Measurements from ENCODE around the gene DNAAF2. TPM values are rescaled to one million over a fixed set of nuclear protein-coding genes. Genes with fewer than 3 reads are reported as not detected.
A peak's percentile ranks its signal among the peaks of the same experiment; 100 is the strongest.

Gene DNAAF2
- total RNA-seq, 1 experiment from 2014 or later: 9.9 TPM

- intact Hi-C loops (cut with micrococcal nuclease): no loop called here
- no TSS peak for BruUV-seq (replicated peaks)
- ChIA-PET POLR2A (interaction anchor here (0.6 to 6.5 kb wide), 2 partner anchors 15 to 41 kb away, joined by 3 to 179 read pairs; partner anchors contain the start of genes MGAT2 and RPL36AL), CTCF (no interaction called here)
- Mint-ChIP-seq H3K4me1 (ENCODE audit: insufficient read depth, unreplicated experiment) (peaks cover 19% of the 10 kb centered on the region), H3K36me3 (ENCODE audit: insufficient read depth, unreplicated experiment) (peaks cover 87% of the 10 kb centered on the region), H3K9me3 (ENCODE audit: unreplicated experiment) (no peaks in the 10 kb centered on the region), H3K4me3 (ENCODE audit: unreplicated experiment) (no peak overlapping the region), H3K27ac (ENCODE audit: low read depth, unreplicated experiment) (peak overlapping the region; percentile 42), H3K27me3 (ENCODE audit: insufficient read depth, unreplicated experiment) (no peaks in the 10 kb centered on the region)
- DNase-seq (ENCODE audit: unreplicated experiment): no peak
- no peak for TF ChIP-seq CTCF (IDR thresholded peaks at IDR 0.05; ENCODE audit: unreplicated experiment)
Observed at GRCh38 chr14:49582113-49582977, 52.7 kb downstream of the DNAAF2 start.

GRCh38 chr14:49581209-49582112, 53.6 kb downstream of the DNAAF2 start:
- no TSS peak for BruUV-seq (replicated peaks)
- ChIA-PET POLR2A (interaction anchor here (0.9 kb wide), 1 partner anchor 186 kb away, joined by 3 read pairs; no protein-coding TSS in a partner anchor), CTCF (interaction anchor here (0.6 kb wide), 2 partner anchors 121 to 167 kb away, joined by 3 read pairs; no protein-coding TSS in a partner anchor)
- no peaks in the 10 kb centered on the region for H3K9me3 Mint-ChIP-seq (ENCODE audit: unreplicated experiment)
- H3K36me3 Mint-ChIP-seq (ENCODE audit: insufficient read depth, unreplicated experiment): peaks cover 91% of the 10 kb centered on the region
- H3K27ac Mint-ChIP-seq (ENCODE audit: low read depth, unreplicated experiment): peak overlapping the region; percentile 42
- no peak for DNase-seq (ENCODE audit: unreplicated experiment)
- peak overlapping the region; percentile 6 for H3K4me3 Mint-ChIP-seq (ENCODE audit: unreplicated experiment)
- TF ChIP-seq CTCF (IDR thresholded peaks at IDR 0.05; ENCODE audit: unreplicated experiment): no peak
- no peaks in the 10 kb centered on the region for H3K27me3 Mint-ChIP-seq (ENCODE audit: insufficient read depth, unreplicated experiment)
- intact Hi-C loops (cut with micrococcal nuclease): no loop called here
- H3K4me1 Mint-ChIP-seq (ENCODE audit: insufficient read depth, unreplicated experiment): peaks cover 19% of the 10 kb centered on the region

GRCh38 chr14:49579841-49580240, 55.2 kb downstream of the DNAAF2 start:
- BruUV-seq (replicated peaks): no TSS peak
- Mint-ChIP-seq H3K4me3 (ENCODE audit: unreplicated experiment) (no peak overlapping the region), H3K27ac (ENCODE audit: low read depth, unreplicated experiment) (no peak overlapping the region), H3K36me3 (ENCODE audit: insufficient read depth, unreplicated experiment) (peaks cover 87% of the 10 kb centered on the region), H3K9me3 (ENCODE audit: unreplicated experiment) (no peaks in the 10 kb centered on the region), H3K27me3 (ENCODE audit: insufficient read depth, unreplicated experiment) (no peaks in the 10 kb centered on the region), H3K4me1 (ENCODE audit: insufficient read depth, unreplicated experiment) (peaks cover 19% of the 10 kb centered on the region)
- intact Hi-C loops (cut with micrococcal nuclease): no loop called here
- ChIA-PET CTCF (interaction anchor here (1.1 to 1.5 kb wide), 2 partner anchors 19 to 119 kb away, joined by 3 to 6 read pairs; partner anchors contain the start of gene LRR1), POLR2A (interaction anchor here (0.6 to 0.7 kb wide), 3 partner anchors 37 to 188 kb away, joined by 3 to 4 read pairs (median 3); partner anchors contain the start of gene KLHDC2)
- no peak for DNase-seq (ENCODE audit: unreplicated experiment)
- TF ChIP-seq CTCF (IDR thresholded peaks at IDR 0.05; ENCODE audit: unreplicated experiment): no peak
